Fibroblast of skin of scalp (primary cell): ENCODE results near the gene SLC5A9.
"Not testable (repeated sequence)": the region's sequence is repeated elsewhere in the genome, so short reads cannot be mapped to it uniquely, and the experiment has no call there.

Source experiments
- DNase-seq: peaks from one replicate; pipeline ENCODE4 v3.0.0-alpha.2; 2013

Gene SLC5A9

DNA sequence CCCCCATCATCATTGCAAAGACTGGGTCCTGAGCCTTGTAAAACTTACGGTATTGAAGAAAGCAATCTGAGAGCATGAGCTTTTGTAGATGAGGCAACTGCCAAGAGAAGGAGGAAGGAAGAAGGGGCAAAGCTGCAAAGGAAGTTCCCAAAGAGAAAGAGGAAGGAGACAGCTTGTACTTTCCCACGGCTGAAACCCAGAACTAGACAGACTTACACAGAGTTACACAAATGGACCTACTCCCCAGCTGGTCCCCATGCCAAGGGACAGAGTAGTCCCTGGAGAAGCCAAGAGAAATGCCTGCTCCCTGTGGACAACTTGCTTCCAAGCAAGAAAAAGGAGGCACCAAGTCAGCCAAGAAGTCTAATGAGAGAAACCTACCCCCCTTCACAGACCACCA is 22.6 kb downstream of the SLC5A9 start:
- no peak for DNase-seq

- no peak for DNase-seq
Observed at GRCh38 chr1:48246727-48247126, 24.2 kb downstream of the SLC5A9 start.

DNA sequence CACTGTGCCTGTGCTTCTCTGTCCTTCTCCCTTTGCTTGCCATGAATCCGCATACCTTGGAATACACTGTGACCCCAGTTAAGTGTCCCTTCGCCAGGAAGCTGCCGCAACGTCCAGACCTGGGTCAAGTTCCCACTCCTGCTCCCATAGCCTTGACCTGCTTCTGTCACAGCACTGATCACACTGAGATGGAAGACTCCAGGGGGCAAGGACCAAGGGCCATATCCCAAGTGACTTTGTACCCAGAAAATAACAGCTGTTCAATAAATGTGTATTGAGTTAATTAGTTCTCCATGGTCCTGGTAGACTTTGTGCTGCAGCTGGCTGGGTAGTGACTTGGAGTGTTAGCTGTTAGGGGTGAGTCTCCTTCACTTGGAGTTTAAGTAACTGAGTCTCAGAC is 25.8 kb downstream of the SLC5A9 start:
- no peak for DNase-seq

DNA sequence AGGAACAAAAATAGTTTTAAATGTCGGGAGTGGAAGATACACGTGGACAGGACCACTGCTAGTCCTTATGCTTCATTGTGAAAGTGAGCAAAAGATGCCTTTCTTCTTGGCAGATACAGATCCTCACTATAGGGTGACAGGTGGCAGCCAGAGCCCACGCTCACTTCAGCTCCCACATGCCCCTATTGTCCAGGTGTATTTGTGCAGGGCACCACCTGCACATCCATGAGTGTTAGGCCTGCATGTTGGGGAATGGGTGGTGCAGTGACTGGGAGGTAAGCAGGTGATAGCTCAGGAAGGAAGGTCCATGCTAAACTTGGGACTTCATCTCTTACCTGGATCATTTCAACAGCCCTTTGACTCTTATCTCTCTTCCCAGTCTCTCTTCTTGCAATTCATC is 27.4 kb downstream of the SLC5A9 start:
- DNase-seq = no peak

DNA sequence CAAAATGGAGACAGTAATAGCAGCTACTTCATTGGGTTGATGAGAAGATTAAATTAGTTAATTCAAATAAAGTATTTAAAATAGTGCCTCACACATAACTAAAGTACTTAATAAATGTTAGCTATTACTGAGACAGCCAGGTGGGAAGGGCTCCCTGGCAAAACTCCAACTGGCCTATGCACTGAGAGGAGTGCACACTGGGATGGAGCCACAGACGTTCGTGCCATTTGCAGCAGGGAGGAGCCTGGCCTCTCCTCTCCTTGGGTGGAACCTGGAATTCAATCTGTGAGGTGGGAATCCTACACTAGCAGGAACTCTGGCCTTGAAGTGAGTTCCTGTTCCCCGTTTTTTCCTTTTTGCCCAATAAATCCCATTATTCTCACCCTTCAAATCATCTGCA is 28.1 kb downstream of the SLC5A9 start:
- no peak for DNase-seq

DNA sequence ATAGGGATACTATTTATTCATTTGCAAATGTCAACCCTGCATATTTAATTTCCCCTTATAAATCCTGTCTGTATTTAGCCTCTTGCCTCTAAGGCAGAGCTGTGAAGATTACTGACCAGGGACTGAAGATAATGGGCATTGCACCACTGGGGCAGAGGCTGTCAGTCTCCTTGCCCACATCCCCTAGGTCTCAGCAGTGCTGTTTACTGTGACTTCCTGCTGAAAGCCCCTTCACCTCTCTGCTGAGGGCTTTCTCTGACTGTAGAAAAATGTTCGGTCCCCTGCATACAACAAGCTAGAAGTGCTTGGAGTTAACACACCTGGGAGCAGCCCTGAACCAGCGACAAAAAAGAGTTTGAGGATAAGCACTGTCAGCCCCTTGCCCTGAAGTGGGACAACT is 28.8 kb downstream of the SLC5A9 start:
- DNase-seq = no peak

GRCh38 chr1:48251821-48252220 is 29.3 kb downstream of the SLC5A9 start:
- no peak for DNase-seq

DNA sequence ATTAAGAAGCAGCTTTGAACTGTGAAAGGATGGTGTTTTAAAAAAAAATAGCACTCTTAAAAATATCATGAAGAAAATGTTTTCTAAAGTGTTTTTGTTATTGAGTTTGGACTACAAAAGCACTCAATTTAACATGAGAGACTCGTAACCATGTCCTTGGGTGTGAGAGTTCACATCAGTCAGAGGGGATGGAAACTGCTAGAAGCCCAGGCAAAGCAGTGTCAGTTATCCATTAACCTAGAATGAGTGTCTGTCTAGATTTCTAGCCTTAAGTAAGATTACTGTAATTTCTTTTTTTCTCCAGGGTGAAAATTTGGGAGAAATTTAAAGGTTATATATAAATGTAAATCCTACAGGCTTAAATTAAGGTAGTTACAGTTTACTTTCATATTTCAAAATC is 31.7 kb downstream of the SLC5A9 start:
- DNase-seq = no peak

DNA sequence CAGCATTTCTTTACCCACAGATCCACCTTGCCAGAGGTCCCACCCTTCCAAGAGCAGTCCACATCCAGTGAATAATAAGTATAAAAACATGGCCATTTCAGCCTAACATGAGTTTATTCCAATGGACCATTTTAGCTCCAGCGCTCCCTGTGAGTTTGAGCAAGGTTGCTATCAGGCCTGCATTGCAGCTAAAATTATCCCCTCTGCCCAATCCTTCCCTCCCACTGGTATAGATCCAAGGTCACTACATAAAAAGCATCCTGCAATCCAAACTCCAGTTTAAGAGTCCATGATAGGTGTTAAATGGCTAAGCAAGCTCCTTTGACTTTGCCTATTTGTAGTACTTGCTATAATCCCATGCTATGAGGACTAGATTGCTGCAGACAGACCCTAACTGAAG is 35.6 kb downstream of the SLC5A9 start:
- no peak for DNase-seq

GRCh38 chr1:48261881-48262400 is 39.4 kb downstream of the SLC5A9 start:
- DNase-seq = no peak

- DNase-seq = no peak
Observed at GRCh38 chr1:48263041-48263440, 40.5 kb downstream of the SLC5A9 start.

- no peak for DNase-seq
Observed at GRCh38 chr1:48266576-48266975, 44.1 kb downstream of the SLC5A9 start.

- not testable (repeated sequence) for DNase-seq
Observed at GRCh38 chr1:48277437-48277836, 54.9 kb downstream of the SLC5A9 start.

DNA sequence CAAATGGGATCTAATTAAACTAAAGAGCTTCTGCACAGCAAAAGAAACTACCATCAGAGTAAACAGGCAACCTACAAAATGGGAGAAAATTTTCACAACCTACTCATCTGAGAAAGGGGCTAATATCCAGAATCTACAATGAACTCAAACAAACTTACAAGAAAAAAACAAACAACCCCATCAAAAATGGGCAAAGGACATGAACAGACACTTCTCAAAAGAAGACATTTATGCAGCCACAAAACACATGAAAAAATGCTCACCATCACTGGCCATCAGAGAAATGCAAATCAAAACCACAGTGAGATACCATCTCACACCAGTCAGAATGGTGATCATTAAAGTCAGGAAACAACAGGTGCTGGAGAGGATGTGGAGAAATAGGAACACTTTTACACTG is 59.8 kb downstream of the SLC5A9 start:
- not testable (repeated sequence) for DNase-seq

DNA sequence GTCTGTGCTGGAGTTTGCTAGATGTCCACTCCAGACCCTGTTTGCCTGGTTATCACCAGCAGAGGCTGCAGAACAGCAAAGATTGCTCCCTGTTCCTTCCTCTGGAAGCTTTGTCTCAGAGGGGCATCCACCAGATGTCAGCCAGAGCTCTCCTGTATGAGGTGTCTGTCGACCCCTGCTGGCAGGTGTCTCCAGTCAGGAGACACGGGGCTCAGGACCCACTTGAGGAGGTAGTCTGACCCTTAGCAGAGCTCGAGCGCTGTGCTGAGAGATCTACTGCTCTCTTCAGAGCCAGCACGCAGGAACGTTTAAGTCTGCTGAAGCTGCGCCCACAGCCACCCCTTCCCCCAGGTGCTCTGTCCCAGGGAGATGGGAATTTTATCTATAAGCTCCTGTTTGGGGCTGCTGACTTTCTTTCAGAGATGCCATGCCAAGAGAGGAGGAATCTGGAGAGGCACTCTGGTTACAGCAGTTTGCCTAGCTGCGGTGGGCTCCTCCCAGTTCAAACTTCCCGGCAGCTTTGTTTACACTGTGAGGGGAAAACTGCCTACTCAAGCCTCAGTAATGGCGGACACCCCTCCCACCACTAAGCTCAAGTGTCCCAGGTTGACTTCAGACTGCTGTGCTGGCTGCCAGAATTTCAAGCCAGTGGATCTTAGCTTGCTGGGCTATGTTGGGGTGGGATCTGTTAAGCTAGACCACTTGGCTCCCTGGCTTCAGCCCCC is 62.3 kb downstream of the SLC5A9 start:
- DNase-seq = not testable (repeated sequence)

- no peak for DNase-seq
Observed at GRCh38 chr1:48285525-48285924, 63.0 kb downstream of the SLC5A9 start.

- no peak for DNase-seq
Observed at GRCh38 chr1:48291421-48291820, 68.9 kb downstream of the SLC5A9 start.

- no peak for DNase-seq
Observed at GRCh38 chr1:48292706-48293105, 70.2 kb downstream of the SLC5A9 start.

DNA sequence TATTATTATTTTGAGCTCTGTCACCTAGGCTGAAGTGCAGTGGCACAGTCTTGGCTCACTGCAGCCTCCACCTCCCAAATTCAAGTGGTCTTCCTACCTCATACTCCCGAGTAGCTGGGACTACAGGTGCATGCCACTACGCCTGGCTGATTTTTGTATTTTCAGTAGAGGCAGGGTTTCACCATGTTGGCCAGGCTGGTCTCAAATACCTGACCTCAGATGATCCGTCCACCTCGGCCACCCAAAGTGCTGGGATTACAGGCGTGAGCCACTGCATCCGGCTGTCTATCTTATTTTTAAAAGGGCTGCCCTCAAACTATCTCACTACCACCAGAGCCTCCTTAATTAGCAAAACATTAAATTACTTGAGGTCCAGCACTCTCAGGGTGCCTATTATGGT is 71.6 kb downstream of the SLC5A9 start:
- not testable (repeated sequence) for DNase-seq

DNA sequence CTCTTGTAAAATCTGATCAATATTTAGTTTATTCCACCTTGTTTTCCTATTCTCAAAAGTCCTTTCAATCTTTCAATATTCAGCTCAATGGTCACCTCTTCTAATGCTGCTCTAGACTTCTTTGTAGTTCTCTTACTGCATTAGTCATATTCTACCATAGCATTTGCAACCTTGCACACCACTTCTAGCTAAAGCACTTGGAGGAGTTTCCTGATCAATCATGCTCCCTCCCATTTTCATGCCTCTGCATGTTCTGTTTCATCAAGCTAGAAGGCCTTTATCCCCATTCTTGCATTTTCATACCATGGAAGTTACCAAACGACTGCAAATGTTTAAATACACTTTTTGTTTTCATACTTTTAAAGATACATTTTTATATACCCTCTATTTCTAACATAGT is 72.1 kb downstream of the SLC5A9 start:
- no peak for DNase-seq
